SK-N-SH treated with all-trans-retinoic acid at 6 μM for 48 hours (cell line): ENCODE results near the gene CEACAM16.

Experiments
- ATAC-seq: fragments of 200-7000 bp; cut with Tn5 transposase; 3 replicates; pipeline ENCODE4 v1.9.1; 2020; ENCODE audit warnings: mild to moderate bottlenecking, moderate library complexity
- ARNTL ChIP-seq: fragments of 450-650 bp; formaldehyde crosslinking; IDR thresholded peaks from 2 replicates; pipeline ENCODE4 v1.5.0; 2020; ENCODE audit warnings: low read depth, mild to moderate bottlenecking, moderate library complexity, borderline replicate concordance
- CREB5 ChIP-seq: fragments of 250-450 bp; sonication (Bioruptor Pico); IDR thresholded peaks from 2 replicates; pipeline ENCODE4 v1.5.1; 2020; ENCODE audit warnings: low read depth, mild to moderate bottlenecking, moderate library complexity
- CSDC2 ChIP-seq: fragments of 250-450 bp; sonication (Bioruptor Pico); IDR thresholded peaks from 2 replicates; pipeline ENCODE4 v1.5.0; 2020; ENCODE audit warnings: mild to moderate bottlenecking, moderate library complexity
- CSRNP3 ChIP-seq: fragments of 250-450 bp; sonication (Bioruptor Pico); IDR thresholded peaks from 2 replicates; pipeline ENCODE4 v1.5.1; 2021; ENCODE audit warnings: mild to moderate bottlenecking, moderate library complexity
- ESRRG ChIP-seq: fragments of 250-450 bp; sonication (Bioruptor Pico); IDR thresholded peaks from 2 replicates; pipeline ENCODE4 v1.6.1; 2021; ENCODE audit warnings: mild to moderate bottlenecking
- GLIS3 ChIP-seq: fragments of 250-450 bp; sonication (Bioruptor Pico); IDR thresholded peaks from 2 replicates; pipeline ENCODE4 v1.5.0; 2020; ENCODE audit warnings: mild to moderate bottlenecking, moderate library complexity
- ISL1 ChIP-seq: fragments of 250-450 bp; sonication (Bioruptor Pico); IDR thresholded peaks from 2 replicates; pipeline ENCODE4 v2.1.2; 2022; ENCODE audit warnings: mild to moderate bottlenecking, moderate library complexity
- OSR1 ChIP-seq: fragments of 250-450 bp; sonication (Bioruptor Pico); IDR thresholded peaks from 2 replicates; pipeline ENCODE4 v1.8.0; 2022; ENCODE audit warnings: moderate library complexity, mild to moderate bottlenecking, inconsistent platforms
- PATZ1 ChIP-seq: fragments of 250-450 bp; sonication (Bioruptor Pico); IDR thresholded peaks from 2 replicates; pipeline ENCODE4 v1.8.0; 2020; ENCODE audit warnings: mild to moderate bottlenecking, moderate library complexity, borderline replicate concordance
- POU6F1 ChIP-seq: fragments of 250-450 bp; sonication (Bioruptor Pico); IDR thresholded peaks from 2 replicates; pipeline ENCODE4 v1.8.0; 2021; ENCODE audit warnings: low read depth, mild to moderate bottlenecking, moderate library complexity, borderline replicate concordance
- PPARA ChIP-seq: fragments of 250-450 bp; sonication (Bioruptor Pico); IDR thresholded peaks from 2 replicates; pipeline ENCODE4 v1.5.0; 2020; ENCODE audit warnings: mild to moderate bottlenecking, borderline replicate concordance
- RARB ChIP-seq: fragments of 250-450 bp; sonication (Bioruptor Pico); IDR thresholded peaks from 2 replicates; pipeline ENCODE4 v1.8.0; 2021; ENCODE audit warnings: mild to moderate bottlenecking, moderate library complexity
- SNAI2 ChIP-seq: fragments of 250-450 bp; sonication (Bioruptor Pico); IDR thresholded peaks from 2 replicates; pipeline ENCODE4 v1.5.0; 2020; ENCODE audit warnings: mild to moderate bottlenecking, moderate library complexity
- TCF4 ChIP-seq: fragments of 250-450 bp; sonication (Bioruptor Pico); IDR thresholded peaks from 2 replicates; pipeline ENCODE4 v1.8.0; 2021; ENCODE audit warnings: mild to moderate bottlenecking, moderate library complexity, borderline replicate concordance
- TOX ChIP-seq: fragments of 250-450 bp; sonication (Bioruptor Pico); IDR thresholded peaks from 2 replicates; pipeline ENCODE4 v1.8.0; 2021; ENCODE audit warnings: mild to moderate bottlenecking, moderate library complexity, borderline replicate concordance
- ZC3H10 ChIP-seq: fragments of 250-450 bp; sonication (Bioruptor Pico); IDR thresholded peaks from 2 replicates; pipeline ENCODE4 v1.5.1; 2021; ENCODE audit warnings: mild to moderate bottlenecking, moderate library complexity
- ZFP3 ChIP-seq: fragments of 250-450 bp; sonication (Bioruptor Pico); IDR thresholded peaks from 2 replicates; pipeline ENCODE4 v1.5.0; 2020; ENCODE audit warnings: mild to moderate bottlenecking, moderate library complexity
- ZFP30 ChIP-seq: fragments of 450-650 bp; formaldehyde crosslinking; IDR thresholded peaks from 2 replicates; pipeline ENCODE4 v1.5.0; 2022; ENCODE audit warnings: mild to moderate bottlenecking, moderate library complexity
- ZNF565 ChIP-seq: fragments of 450-650 bp; formaldehyde crosslinking; conservative IDR thresholded peaks from 2 replicates; pipeline ENCODE4 v1.5.0; 2020; ENCODE audit warnings: low read depth, mild to moderate bottlenecking, moderate library complexity
- ZNF70 ChIP-seq: fragments of 450-650 bp; formaldehyde crosslinking; IDR thresholded peaks from 2 replicates; pipeline ENCODE4 v1.5.0; 2020; ENCODE audit warnings: mild to moderate bottlenecking, moderate library complexity
- ZNF8 ChIP-seq: fragments of 450-650 bp; formaldehyde crosslinking; IDR thresholded peaks from 2 replicates; pipeline ENCODE4 v1.5.0; 2020; ENCODE audit warnings: mild to moderate bottlenecking, moderate library complexity
- TF ChIP-seq, protein P1 (sequence below): fragments of 250-450 bp; sonication (Bioruptor Pico); IDR thresholded peaks from 2 replicates; pipeline ENCODE4 v1.5.0; 2020; ENCODE audit warnings: mild to moderate bottlenecking, moderate library complexity

CEACAM16 gene

DNA sequence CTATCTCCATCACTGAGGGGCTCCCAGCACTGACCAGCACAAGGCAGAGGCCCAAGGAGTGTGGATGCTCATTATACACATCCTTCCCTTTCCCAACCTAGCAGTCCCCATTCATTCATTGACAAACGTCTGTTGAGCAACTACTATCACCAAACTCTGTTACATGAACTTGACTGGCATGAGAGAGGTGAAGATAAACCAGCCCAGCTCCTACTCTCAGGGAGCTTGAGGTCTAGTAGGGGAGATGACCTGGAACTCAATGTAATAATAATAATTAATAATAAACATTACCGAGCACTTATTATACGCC, 8.9 kb upstream of the CEACAM16 start:
- TF ChIP-seq PATZ1: no peak
- TF ChIP-seq ZNF70 (CRISPR knock-in tag): no peak
- no peak for TF ChIP-seq CSRNP3 (CRISPR knock-in tag)
- TF ChIP-seq PPARA: no peak
- no peak for ATAC-seq

- ATAC-seq: no peak
Measured at GRCh38 chr19:44692379-44692721, 6.6 kb upstream of the CEACAM16 start.

GRCh38 chr19:44694184-44694579, 4.8 kb upstream of the CEACAM16 start:
- no peak for ATAC-seq
- TF ChIP-seq PPARA (no peak), ZNF70 (CRISPR knock-in tag) (no peak), SNAI2 (CRISPR knock-in tag) (no peak), TCF4 (no peak), ISL1 (CRISPR knock-in tag) (no peak), ARNTL (CRISPR knock-in tag) (no peak), ZFP30 (CRISPR knock-in tag) (no peak), OSR1 (CRISPR knock-in tag) (no peak), CREB5 (CRISPR knock-in tag) (no peak), ZNF565 (CRISPR knock-in tag) (no peak), ZFP3 (no peak), ZNF8 (CRISPR knock-in tag) (no peak), CSRNP3 (CRISPR knock-in tag) (no peak), TOX (CRISPR knock-in tag) (no peak), POU6F1 (CRISPR knock-in tag) (no peak), GLIS3 (CRISPR knock-in tag) (no peak), ZC3H10 (CRISPR knock-in tag) (no peak)

More at GRCh38 chr19:44692379-44692721, 6.6 kb upstream of the CEACAM16 start:
- TF ChIP-seq ISL1 (CRISPR knock-in tag) (no peak), PPARA (no peak), ZNF70 (CRISPR knock-in tag) (no peak), CSDC2 (no peak), RARB (CRISPR knock-in tag) (no peak), SNAI2 (CRISPR knock-in tag) (no peak), CSRNP3 (CRISPR knock-in tag) (no peak), ZNF565 (CRISPR knock-in tag) (no peak), ESRRG (no peak)
- TF ChIP-seq, protein P1, sequence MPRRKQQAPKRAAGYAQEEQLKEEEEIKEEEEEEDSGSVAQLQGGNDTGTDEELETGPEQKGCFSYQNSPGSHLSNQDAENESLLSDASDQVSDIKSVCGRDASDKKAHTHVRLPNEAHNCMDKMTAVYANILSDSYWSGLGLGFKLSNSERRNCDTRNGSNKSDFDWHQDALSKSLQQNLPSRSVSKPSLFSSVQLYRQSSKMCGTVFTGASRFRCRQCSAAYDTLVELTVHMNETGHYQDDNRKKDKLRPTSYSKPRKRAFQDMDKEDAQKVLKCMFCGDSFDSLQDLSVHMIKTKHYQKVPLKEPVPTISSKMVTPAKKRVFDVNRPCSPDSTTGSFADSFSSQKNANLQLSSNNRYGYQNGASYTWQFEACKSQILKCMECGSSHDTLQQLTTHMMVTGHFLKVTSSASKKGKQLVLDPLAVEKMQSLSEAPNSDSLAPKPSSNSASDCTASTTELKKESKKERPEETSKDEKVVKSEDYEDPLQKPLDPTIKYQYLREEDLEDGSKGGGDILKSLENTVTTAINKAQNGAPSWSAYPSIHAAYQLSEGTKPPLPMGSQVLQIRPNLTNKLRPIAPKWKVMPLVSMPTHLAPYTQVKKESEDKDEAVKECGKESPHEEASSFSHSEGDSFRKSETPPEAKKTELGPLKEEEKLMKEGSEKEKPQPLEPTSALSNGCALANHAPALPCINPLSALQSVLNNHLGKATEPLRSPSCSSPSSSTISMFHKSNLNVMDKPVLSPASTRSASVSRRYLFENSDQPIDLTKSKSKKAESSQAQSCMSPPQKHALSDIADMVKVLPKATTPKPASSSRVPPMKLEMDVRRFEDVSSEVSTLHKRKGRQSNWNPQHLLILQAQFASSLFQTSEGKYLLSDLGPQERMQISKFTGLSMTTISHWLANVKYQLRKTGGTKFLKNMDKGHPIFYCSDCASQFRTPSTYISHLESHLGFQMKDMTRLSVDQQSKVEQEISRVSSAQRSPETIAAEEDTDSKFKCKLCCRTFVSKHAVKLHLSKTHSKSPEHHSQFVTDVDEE: no peak
